Activated naive CD8-positive, alpha-beta T cell treated with anti-CD3 and anti-CD28 coated beads, Interleukin-2, amount 50 U/mL, for 24 hours (primary cell): ENCODE data around the gene AGAP3.

ENCODE experiments used
- ATAC-seq: fragments of 150-1000 bp; cut with Tn5 transposase; one replicate; pipeline ENCODE4 v1.10.0; 2021
- DNase-seq: peaks from one replicate; pipeline ENCODE4 v3.0.0; 2021
- H3K27ac Mint-ChIP-seq: one replicate; pipeline ENCODE4 v1.8.0; 2021; ENCODE audit warnings: mild to moderate bottlenecking, mixed read lengths
- H3K27me3 Mint-ChIP-seq: one replicate; pipeline ENCODE4 v1.8.0; 2021; ENCODE audit warnings: mixed read lengths
- H3K36me3 Mint-ChIP-seq: one replicate; pipeline ENCODE4 v1.8.0; 2021; ENCODE audit warnings: low read depth, mixed read lengths
- H3K4me1 Mint-ChIP-seq: one replicate; pipeline ENCODE4 v1.8.0; 2021; ENCODE audit warnings: mixed read lengths
- H3K4me3 Mint-ChIP-seq: one replicate; pipeline ENCODE4 v1.8.0; 2021; ENCODE audit warnings: mild to moderate bottlenecking, moderate library complexity, mixed read lengths
- H3K9me3 Mint-ChIP-seq: one replicate; pipeline ENCODE4 v1.8.0; 2021; ENCODE audit warnings: mixed read lengths

AGAP3 gene

GRCh38 chr7:151114151-151115090 is 28.1 kb downstream of the AGAP3 start:
- Mint-ChIP-seq H3K9me3 (no peaks in the 10 kb centered on the region), H3K4me3 (peak overlapping the region; percentile 32), H3K4me1 (peaks cover 4% of the 10 kb centered on the region), H3K36me3 (peaks cover 2% of the 10 kb centered on the region), H3K27ac (no peak overlapping the region), H3K27me3 (peaks cover 9% of the 10 kb centered on the region)
- no peak for DNase-seq
- ATAC-seq: no peak

DNA sequence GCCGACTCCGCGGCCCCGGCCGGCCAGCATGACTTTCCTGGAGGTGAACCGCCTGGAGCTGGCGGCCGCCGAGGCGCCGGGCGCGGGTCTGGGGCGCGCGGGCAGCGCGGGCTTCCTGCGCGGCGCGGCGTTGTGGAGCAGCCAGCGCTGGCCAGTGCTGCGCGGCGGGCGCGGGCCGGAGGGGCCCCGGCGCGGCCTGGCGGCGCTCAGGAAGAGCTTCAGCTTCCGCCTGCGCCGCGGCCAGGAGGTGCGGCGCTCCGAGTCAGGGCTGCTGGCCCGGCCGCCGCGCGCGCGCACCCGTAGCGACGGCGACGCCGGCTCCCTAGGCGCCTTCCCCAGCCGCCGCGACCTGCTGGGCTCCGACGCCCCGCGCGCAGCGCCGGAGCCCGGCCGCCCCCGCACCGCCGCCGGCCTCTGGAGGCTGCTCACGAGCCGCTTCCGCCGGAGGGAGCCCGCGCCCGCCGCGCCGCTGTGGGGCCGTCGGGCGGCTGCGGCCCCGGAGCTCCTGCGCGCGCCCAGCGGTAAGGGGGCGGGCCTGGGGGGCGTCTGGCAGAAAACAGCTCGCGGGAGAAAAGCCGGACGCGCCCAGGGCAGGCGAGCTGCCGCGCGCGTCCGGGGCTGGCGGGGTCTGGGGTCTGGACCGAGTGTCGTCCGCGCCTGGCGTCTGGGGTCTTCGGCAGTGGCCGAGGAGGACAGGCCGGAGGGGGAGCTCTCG is 29.0 kb downstream of the AGAP3 start:
- Mint-ChIP-seq H3K36me3 (peaks cover 2% of the 10 kb centered on the region), H3K9me3 (no peaks in the 10 kb centered on the region), H3K27me3 (peaks cover 9% of the 10 kb centered on the region), H3K27ac (no peak overlapping the region), H3K4me1 (peaks cover 4% of the 10 kb centered on the region), H3K4me3 (no peak overlapping the region)
- peak; percentile 43 for DNase-seq
- ATAC-seq: peak; percentile 29

GRCh38 chr7:151115836-151116418 is 29.7 kb downstream of the AGAP3 start:
- peaks cover 9% of the 10 kb centered on the region for H3K27me3 Mint-ChIP-seq
- H3K4me3 Mint-ChIP-seq: peak overlapping the region; percentile 11
- H3K36me3 Mint-ChIP-seq: peaks cover 2% of the 10 kb centered on the region
- ATAC-seq (no peak), DNase-seq (no peak)
- no peaks in the 10 kb centered on the region for H3K9me3 Mint-ChIP-seq
- H3K27ac Mint-ChIP-seq: no peak overlapping the region
- H3K4me1 Mint-ChIP-seq: peaks cover 4% of the 10 kb centered on the region

DNA sequence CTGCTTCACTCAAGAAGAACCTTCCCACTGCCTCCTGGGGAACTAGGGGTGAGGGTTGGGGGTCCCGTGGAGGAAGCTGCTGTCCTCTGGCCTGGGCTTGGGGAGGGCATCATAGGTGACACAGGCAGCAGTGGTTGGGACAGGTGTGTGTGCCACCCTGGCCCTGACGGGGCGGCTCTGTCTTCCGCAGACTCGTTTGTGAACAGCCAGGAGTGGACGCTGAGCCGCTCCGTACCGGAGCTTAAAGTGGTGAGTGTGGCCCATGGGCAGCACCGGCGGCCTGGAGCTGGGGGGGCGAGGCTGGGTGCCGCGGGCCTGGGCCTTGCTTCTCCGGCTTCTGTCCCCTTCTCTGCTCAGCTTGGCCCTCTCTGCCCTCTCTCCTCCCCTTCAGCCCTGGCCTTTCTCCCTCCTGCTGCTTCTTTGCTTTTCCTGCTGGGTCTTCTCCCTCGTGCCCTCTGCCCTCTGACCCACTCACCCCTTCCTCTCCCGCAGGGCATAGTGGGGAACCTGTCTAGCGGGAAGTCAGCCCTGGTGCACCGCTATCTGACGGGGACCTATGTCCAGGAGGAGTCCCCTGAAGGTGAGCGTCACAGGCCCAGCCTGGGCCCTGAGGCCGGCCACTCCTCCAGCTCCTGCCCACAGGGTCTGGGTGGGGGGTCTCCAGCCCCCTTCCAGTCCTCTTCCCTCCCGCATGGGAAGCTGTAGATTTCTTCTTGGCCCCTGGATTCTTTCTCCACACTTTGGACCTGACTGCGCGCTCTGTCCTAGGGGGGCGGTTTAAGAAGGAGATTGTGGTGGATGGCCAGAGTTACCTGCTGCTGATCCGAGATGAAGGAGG is 30.5 kb downstream of the AGAP3 start:
- ATAC-seq (no peak), DNase-seq (no peak)
- H3K4me1 Mint-ChIP-seq: peaks cover 4% of the 10 kb centered on the region
- H3K4me3 Mint-ChIP-seq: no peak overlapping the region
- no peak overlapping the region for H3K27ac Mint-ChIP-seq
- peaks cover 2% of the 10 kb centered on the region for H3K36me3 Mint-ChIP-seq
- no peaks in the 10 kb centered on the region for H3K9me3 Mint-ChIP-seq
- peaks cover 9% of the 10 kb centered on the region for H3K27me3 Mint-ChIP-seq

DNA sequence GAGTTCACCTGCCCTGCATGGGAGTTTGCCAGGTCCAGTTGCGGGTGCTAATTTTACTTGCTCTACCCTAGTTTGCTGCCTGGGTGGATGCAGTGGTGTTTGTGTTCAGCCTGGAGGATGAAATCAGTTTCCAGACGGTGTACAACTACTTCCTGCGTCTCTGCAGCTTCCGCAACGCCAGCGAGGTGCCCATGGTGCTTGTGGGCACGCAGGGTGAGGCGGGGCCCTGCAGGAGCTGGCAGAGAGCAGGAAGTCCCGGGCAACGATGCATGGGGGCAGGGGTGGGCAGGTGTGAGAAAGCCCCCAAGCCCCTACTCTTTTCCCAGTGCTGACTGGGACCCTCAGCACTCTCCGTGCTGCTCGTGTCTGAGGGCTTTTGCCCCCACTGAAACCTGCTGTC is 31.3 kb downstream of the AGAP3 start:
- no peak for ATAC-seq
- peaks cover 9% of the 10 kb centered on the region for H3K27me3 Mint-ChIP-seq
- H3K36me3 Mint-ChIP-seq: peaks cover 2% of the 10 kb centered on the region

GRCh38 chr7:151118108-151119054 is 32.1 kb downstream of the AGAP3 start:
- Mint-ChIP-seq H3K27ac (no peak overlapping the region), H3K4me1 (peaks cover 4% of the 10 kb centered on the region), H3K9me3 (no peaks in the 10 kb centered on the region), H3K36me3 (peaks cover 2% of the 10 kb centered on the region), H3K4me3 (no peak overlapping the region), H3K27me3 (peaks cover 3% of the 10 kb centered on the region)
- DNase-seq (no peak), ATAC-seq (no peak)

More for the DNA sequence above, 31.3 kb downstream of the AGAP3 start:
- no peaks in the 10 kb centered on the region for H3K9me3 Mint-ChIP-seq
- peaks cover 4% of the 10 kb centered on the region for H3K4me1 Mint-ChIP-seq
- no peak for DNase-seq
- no peak overlapping the region for H3K27ac Mint-ChIP-seq
- H3K4me3 Mint-ChIP-seq: no peak overlapping the region

- Mint-ChIP-seq H3K9me3 (no peaks in the 10 kb centered on the region), H3K27me3 (peaks cover 3% of the 10 kb centered on the region), H3K4me1 (peaks cover 1% of the 10 kb centered on the region), H3K4me3 (no peak overlapping the region), H3K27ac (no peak overlapping the region), H3K36me3 (peaks cover 5% of the 10 kb centered on the region)
- ATAC-seq (no peak), DNase-seq (no peak)
Observed at GRCh38 chr7:151119055-151119415, 32.8 kb downstream of the AGAP3 start.

GRCh38 chr7:151119902-151120301 is 33.6 kb downstream of the AGAP3 start:
- Mint-ChIP-seq H3K9me3 (no peaks in the 10 kb centered on the region), H3K27ac (no peak overlapping the region), H3K36me3 (peaks cover 5% of the 10 kb centered on the region), H3K4me3 (no peak overlapping the region), H3K4me1 (no peaks in the 10 kb centered on the region), H3K27me3 (peaks cover 3% of the 10 kb centered on the region)
- DNase-seq (no peak), ATAC-seq (no peak)

DNA sequence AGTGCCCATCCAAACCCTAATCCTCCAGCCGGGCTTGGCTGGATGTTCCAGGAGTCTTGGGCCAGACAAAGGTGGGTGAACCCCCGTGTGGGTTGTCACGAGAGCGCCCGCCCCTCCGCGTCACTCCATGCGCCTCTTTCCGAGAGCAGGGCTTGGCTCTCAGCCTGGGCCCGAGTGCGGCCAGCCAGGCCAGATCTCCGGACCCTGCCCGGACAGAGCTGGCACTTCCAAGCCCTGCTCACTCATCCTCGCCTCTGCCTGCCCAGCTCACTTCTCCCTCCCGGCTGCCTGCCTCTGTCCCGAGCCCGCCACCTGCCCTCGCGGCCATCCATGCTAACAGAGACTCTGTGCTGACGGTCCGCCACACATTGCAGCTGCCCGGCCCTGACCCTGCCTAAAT is 34.6 kb downstream of the AGAP3 start:
- DNase-seq (no peak), ATAC-seq (no peak)
- Mint-ChIP-seq H3K27ac (no peak overlapping the region), H3K4me3 (no peak overlapping the region), H3K36me3 (peaks cover 5% of the 10 kb centered on the region), H3K27me3 (peaks cover under 1% of the 10 kb centered on the region), H3K4me1 (no peaks in the 10 kb centered on the region), H3K9me3 (no peaks in the 10 kb centered on the region)

- H3K36me3 Mint-ChIP-seq: peaks cover 5% of the 10 kb centered on the region
- no peak for DNase-seq
- H3K27ac Mint-ChIP-seq: no peak overlapping the region
- no peak for ATAC-seq
- no peak overlapping the region for H3K4me3 Mint-ChIP-seq
- no peaks in the 10 kb centered on the region for H3K9me3 Mint-ChIP-seq
- no peaks in the 10 kb centered on the region for H3K27me3 Mint-ChIP-seq
- H3K4me1 Mint-ChIP-seq: no peaks in the 10 kb centered on the region
Observed at GRCh38 chr7:151121380-151122170, 35.3 kb downstream of the AGAP3 start.

GRCh38 chr7:151122276-151122675 is 36.0 kb downstream of the AGAP3 start:
- no peak for ATAC-seq
- H3K27me3 Mint-ChIP-seq: no peaks in the 10 kb centered on the region
- H3K36me3 Mint-ChIP-seq: peaks cover 5% of the 10 kb centered on the region
- no peak for DNase-seq
- H3K27ac Mint-ChIP-seq: no peak overlapping the region
- H3K4me1 Mint-ChIP-seq: no peaks in the 10 kb centered on the region
- no peak overlapping the region for H3K4me3 Mint-ChIP-seq
- no peaks in the 10 kb centered on the region for H3K9me3 Mint-ChIP-seq

DNA sequence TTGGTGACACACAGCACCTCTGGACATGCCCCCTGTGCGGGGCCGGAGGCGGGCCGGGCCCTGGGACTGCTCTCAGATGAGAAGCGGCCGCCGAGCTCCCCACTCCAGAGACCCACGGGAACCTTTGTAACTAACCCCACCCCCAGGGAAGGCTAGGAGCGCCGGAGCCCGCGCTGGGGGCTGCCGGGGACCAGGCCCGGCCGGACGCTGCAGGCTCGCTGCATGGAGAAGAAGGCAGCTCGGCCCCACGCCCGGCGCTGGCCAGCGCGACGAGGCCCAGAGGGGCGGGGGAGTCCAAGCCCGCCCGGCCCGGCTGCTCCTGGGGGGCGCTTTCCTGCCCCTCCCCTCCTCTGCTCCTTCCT is 36.5 kb downstream of the AGAP3 start:
- H3K9me3 Mint-ChIP-seq: no peaks in the 10 kb centered on the region
- H3K4me1 Mint-ChIP-seq: no peaks in the 10 kb centered on the region
- DNase-seq (no peak), ATAC-seq (no peak)
- peaks cover 5% of the 10 kb centered on the region for H3K36me3 Mint-ChIP-seq
- H3K27ac Mint-ChIP-seq: no peak overlapping the region
- no peak overlapping the region for H3K4me3 Mint-ChIP-seq
- no peaks in the 10 kb centered on the region for H3K27me3 Mint-ChIP-seq
